GM10248 (cell line): ENCODE measurements around the gene SMYD1.

ENCODE experiments used
- CTCF ChIA-PET: fragments of 300-600 bp; sonication (Branson Sonifier 250); formaldehyde crosslinking; extraction: SDS; loops from one replicate; lab custom pipeline; 2021; ENCODE audit warnings: antibody characterized with exemption; lab: Yijun Ruan, JAX
- POLR2A ChIA-PET: fragments of 350-650 bp; sonication (Branson Sonifier 250); formaldehyde crosslinking; extraction: SDS; loops from one replicate; lab custom pipeline; 2020; ENCODE audit warnings: antibody characterized with exemption; lab: Yijun Ruan, JAX
- DNase-seq: peaks from one replicate; pipeline ENCODE4 v3.0.0; 2012; ENCODE audit errors: extremely low spot score
- CTCF ChIP-seq: IDR thresholded peaks from 2 replicates; pipeline ENCODE4 v1.5.1; 2012; ENCODE audit warnings: mild to moderate bottlenecking, low read depth; ENCODE audit errors: extremely low read depth, missing control alignments, control extremely low read depth

Gene SMYD1

DNA sequence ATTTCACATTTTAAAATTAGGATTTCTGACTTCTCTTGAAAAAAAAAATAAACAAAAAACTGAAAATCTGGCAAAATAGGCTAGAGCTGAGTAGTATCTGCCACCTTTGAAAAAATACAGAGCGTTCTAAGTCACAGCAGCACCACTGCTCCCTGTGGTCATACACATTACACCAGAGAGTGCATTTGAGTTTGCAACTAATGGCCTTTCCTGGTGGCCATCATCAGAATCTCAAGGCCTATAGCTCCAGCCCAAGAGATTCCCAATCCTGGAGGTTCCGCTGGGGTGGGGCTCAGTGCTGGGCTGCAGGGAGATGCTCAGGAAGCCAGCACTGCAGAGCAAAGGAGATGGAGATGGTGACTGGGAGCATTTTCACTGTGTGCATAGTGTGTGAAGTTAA, 17.5 kb downstream of the SMYD1 start:
- ChIA-PET POLR2A (no interaction called here), CTCF (interaction anchor here (1.9 to 2.3 kb wide), 2 partner anchors 25 kb away, joined by 4 to 10 read pairs; no protein-coding TSS in a partner anchor)
- no peak for TF ChIP-seq CTCF
- no peak for DNase-seq

DNA sequence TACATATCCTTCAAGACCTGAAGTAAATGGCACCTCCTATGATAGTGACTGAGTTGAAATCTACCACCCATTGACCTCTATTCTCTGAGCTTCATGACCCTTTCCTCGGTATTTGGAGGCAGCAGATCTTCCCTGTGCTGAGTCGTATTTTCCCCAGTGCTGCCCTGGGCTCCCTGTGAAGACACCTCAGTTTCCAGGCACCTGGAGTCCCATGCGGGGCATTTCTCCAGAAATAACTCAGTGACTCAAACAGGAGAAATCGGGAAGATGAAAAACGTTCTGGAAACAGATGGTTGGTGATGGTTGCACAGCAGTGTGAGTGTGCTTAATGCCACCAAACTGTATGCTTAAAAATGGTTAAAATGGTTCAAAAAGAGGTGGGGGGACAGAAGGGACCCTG, 18.0 kb downstream of the SMYD1 start:
- POLR2A ChIA-PET = no interaction called here
- no peak for DNase-seq
- CTCF ChIA-PET = interaction anchor here (1.9 kb wide), 1 partner anchor 26 kb away, joined by 4 read pairs; no protein-coding TSS in a partner anchor
- no peak for TF ChIP-seq CTCF

- ChIA-PET POLR2A (no interaction called here), CTCF (interaction anchor here (1.9 kb wide), 1 partner anchor 26 kb away, joined by 4 read pairs; no protein-coding TSS in a partner anchor)
- TF ChIP-seq CTCF = no peak
- no peak for DNase-seq
Observed at GRCh38 chr2:88086401-88086800, 18.8 kb downstream of the SMYD1 start.

DNA sequence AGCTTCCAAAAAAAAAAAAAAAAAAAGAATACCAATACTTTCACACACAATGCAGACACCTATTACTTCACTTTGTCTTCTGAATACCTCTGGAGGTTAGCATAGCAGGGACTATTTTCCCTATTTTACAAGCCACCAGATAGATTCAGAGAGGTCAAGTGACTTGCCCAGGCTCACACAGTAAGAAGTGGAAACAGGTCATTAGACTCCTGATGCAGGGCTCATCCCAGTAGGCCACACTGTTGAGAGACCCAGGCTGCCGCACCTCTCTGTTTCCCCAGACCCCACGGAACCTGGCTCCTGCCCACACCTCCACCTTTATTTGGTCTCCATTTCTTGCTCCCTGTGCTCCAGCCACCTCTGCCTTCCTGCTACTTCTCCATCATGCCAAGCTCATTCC, 19.4 kb downstream of the SMYD1 start:
- ChIA-PET POLR2A (no interaction called here), CTCF (interaction anchor here (1.9 kb wide), 1 partner anchor 27 kb away, joined by 4 read pairs; no protein-coding TSS in a partner anchor)
- no peak for TF ChIP-seq CTCF
- no peak for DNase-seq

DNA sequence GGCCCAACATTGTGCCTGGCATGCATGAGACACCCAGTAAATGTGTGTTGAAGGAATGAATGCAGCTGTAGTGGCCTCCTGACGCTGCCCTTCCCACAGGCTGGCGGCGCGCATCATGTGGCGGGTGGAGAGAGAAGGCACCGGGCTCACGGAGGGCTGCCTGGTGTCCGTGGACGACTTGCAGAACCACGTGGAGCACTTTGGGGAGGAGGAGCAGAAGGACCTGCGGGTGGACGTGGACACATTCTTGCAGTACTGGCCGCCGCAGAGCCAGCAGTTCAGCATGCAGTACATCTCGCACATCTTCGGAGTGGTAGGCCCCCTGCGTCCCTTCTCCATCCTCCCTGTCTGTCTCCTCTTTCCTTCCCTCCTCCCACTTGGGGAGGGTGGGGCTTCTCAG, 20.1 kb downstream of the SMYD1 start:
- TF ChIP-seq CTCF = no peak
- DNase-seq = no peak
- ChIA-PET POLR2A (no interaction called here), CTCF (no interaction called here)

DNA sequence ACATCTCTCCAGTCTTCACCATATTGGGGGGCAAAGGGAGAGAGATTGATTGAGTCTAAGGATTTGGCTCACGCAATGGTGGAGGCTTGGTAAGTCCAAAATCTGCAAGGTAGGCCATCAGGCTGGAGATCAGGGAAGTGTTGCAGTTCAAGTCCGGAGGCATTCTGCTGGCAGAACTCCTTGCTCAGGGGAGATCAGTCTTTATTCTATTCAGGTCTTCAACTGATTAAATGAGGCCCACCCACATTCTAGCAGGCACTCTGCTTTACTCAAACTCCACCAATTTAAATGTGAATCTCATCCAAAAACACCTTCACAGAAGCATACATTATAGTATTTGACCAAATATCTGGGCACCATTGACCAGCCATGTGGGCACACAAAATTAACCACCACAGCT, 21.4 kb downstream of the SMYD1 start:
- no peak for TF ChIP-seq CTCF
- CTCF ChIA-PET = interaction anchor here (1.1 kb wide), 1 partner anchor 29 kb away, joined by 3 read pairs; no protein-coding TSS in a partner anchor
- no peak for DNase-seq
- POLR2A ChIA-PET = no interaction called here
